ENCODE data around the gene TRAPPC12. TPM values are rescaled to one million over a fixed set of nuclear protein-coding genes. Genes with fewer than 3 reads are reported as not detected.
A peak's percentile ranks its signal among the peaks of the same experiment; 100 is the strongest.

Gene TRAPPC12
- total and polyA plus RNA-seq, 7 experiments from 2014 or later = 29.8 to 160 (median 104) TPM

DNA sequence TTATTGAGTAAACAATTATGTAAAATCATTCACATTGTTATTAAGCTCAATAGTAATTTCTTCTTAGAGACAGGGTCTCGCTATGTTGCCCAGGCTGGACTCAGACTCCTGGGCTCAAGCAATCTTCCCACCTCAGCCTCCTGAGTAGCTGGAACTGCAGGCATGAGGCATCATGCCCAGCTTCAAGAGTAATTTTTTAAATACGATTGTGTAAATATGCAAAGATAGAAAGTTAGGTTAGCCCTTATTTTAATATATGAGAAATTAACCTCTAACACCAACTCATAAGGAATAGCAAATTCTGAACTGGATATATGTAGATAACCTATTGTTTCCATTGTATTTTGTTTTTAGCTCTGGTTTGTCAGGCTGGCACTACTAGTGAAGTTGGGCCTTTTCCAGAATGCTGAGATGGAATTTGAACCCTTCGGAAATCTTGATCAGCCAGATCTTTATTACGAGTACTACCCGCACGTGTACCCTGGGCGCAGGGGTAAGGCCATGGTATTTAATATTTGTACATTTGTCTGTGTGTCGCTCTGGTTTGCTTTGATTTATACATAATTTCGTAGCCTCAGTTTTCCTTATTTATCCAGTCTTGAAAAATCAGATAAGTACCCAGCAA is 44.8 kb downstream of the TRAPPC12 start:
- no peaks in the 10 kb centered on the region for H3K4me1 ChIP-seq (ENCODE audit: control insufficient read depth in 2 of 2, insufficient read depth in 2 of 2, low read length in 2 of 2)
- POLR2A ChIA-PET = no interaction called here
- peak in 1 of 9 donors; percentile 5 for DNase-seq
- H3K36me3 ChIP-seq (ENCODE audit: control insufficient read depth in 2 of 3, insufficient read depth in 3 of 3, low read length in 3 of 3) = peaks cover 12 to 86% (median 12%) of the 10 kb centered on the region in 3 experiments
- no peaks in the 10 kb centered on the region for H3K9me3 ChIP-seq (ENCODE audit: control insufficient read depth in 2 of 3, low read length in 3 of 3)
- Mint-ChIP-seq H3K27me3 (no peaks in the 10 kb centered on the region), H3K4me1 (peaks cover 0 to 13% (median 5%) of the 10 kb centered on the region in 7 donors), H3K9me3 (no peaks in the 10 kb centered on the region), H3K27ac (peak overlapping the region in 3 of 9 donors; percentile 33 to 82 (median 80)), H3K4me3 (no peak overlapping the region), H3K36me3 (peaks cover 12 to 49% (median 13%) of the 10 kb centered on the region in 5 donors)
- intact Hi-C loops (cut with micrococcal nuclease) = loop anchor here (1.0 to 5.0 kb wide), 4 partner anchors 38 to 227 kb away; partner anchors contain the start of genes EIPR1 (in 1 of the 2) and TRAPPC12 (in 1 of the 2)
- CTCF ChIA-PET = interaction anchor here (0.6 to 2.8 kb wide), 12 partner anchors 9 to 227 kb away, joined by 3 to 28 read pairs (median 4); partner anchors contain the start of gene TRAPPC12
- no peak for ATAC-seq
- H3K27ac ChIP-seq (ENCODE audit: low read depth, low read length) = no peak overlapping the region
- H3K4me3 ChIP-seq (ENCODE audit: low read length) = no peak overlapping the region
- H3K27me3 ChIP-seq (ENCODE audit: control insufficient read depth in 2 of 2, insufficient read depth in 2 of 2, low read length in 2 of 2) = no peaks in the 10 kb centered on the region

DNA sequence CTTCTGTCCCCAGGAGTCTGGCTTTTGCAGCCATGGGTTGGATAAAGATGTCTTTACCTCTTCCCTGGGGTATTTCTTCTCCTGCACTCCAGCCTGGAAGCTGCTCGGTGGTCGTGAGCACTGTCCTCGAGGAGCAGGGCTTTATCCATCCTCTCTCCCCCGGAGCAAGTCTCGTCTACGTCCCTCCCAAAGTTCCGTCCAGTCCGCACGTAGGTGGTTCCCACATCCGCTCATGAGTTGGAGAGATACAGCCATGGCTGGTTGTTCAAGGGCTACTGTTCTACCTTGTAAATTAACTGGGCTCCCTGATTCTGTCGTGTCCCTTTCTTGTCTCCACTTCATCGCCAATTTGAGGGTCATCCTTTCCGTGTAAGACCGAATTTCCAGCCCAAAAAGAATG is 47.1 kb downstream of the TRAPPC12 start:
- DNase-seq (no peak), ATAC-seq (no peak)
- H3K27me3 Mint-ChIP-seq = no peaks in the 10 kb centered on the region
- peaks cover 0 to 13% (median 5%) of the 10 kb centered on the region in 7 donors for H3K4me1 Mint-ChIP-seq
- H3K4me3 Mint-ChIP-seq = no peak overlapping the region
- intact Hi-C loops (cut with micrococcal nuclease) = no loop called here
- H3K27ac Mint-ChIP-seq = no peak overlapping the region
- Histone ChIP-seq H3K27ac (ENCODE audit: low read depth, low read length) (no peak overlapping the region), H3K9me3 (ENCODE audit: control insufficient read depth in 2 of 3, low read length in 3 of 3) (no peaks in the 10 kb centered on the region), H3K4me3 (ENCODE audit: low read length) (no peak overlapping the region), H3K36me3 (ENCODE audit: control insufficient read depth in 2 of 3, insufficient read depth in 3 of 3, low read length in 3 of 3) (peaks cover 12 to 85% (median 12%) of the 10 kb centered on the region in 3 experiments), H3K27me3 (ENCODE audit: control insufficient read depth in 2 of 2, insufficient read depth in 2 of 2, low read length in 2 of 2) (no peaks in the 10 kb centered on the region), H3K4me1 (ENCODE audit: control insufficient read depth in 2 of 2, insufficient read depth in 2 of 2, low read length in 2 of 2) (no peaks in the 10 kb centered on the region)
- H3K9me3 Mint-ChIP-seq = no peaks in the 10 kb centered on the region
- ChIA-PET POLR2A (no interaction called here), CTCF (interaction anchor here (1.3 kb wide), 1 partner anchor 225 kb away, joined by 4 read pairs; no protein-coding TSS in a partner anchor)
- peaks cover 12 to 58% (median 19%) of the 10 kb centered on the region in 5 donors for H3K36me3 Mint-ChIP-seq

DNA sequence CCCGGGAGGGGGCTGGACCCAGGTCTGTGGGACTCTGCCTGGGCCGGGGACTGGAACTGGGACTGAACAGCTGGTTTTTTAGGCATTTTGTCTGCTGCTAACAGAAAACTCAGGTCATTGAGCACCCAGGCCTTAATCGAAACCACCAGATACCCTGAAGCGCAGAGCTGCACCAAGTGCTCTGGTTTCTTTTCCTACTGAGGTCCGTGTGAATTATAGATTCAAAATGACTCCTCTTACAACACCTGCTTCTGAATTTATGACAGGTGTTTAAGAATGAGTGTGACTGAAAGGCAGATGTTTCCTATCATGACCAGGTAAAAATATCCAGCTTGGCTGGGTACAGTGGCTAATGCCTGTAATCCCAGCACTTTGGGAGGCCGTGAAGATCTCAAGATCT is 47.8 kb downstream of the TRAPPC12 start:
- Histone ChIP-seq H3K36me3 (ENCODE audit: control insufficient read depth in 2 of 3, insufficient read depth in 3 of 3, low read length in 3 of 3) (peaks cover 12 to 86% (median 12%) of the 10 kb centered on the region in 3 experiments), H3K27me3 (ENCODE audit: control insufficient read depth in 2 of 2, insufficient read depth in 2 of 2, low read length in 2 of 2) (no peaks in the 10 kb centered on the region), H3K9me3 (ENCODE audit: control insufficient read depth in 2 of 3, low read length in 3 of 3) (no peaks in the 10 kb centered on the region), H3K4me1 (ENCODE audit: control insufficient read depth in 2 of 2, insufficient read depth in 2 of 2, low read length in 2 of 2) (no peaks in the 10 kb centered on the region), H3K27ac (ENCODE audit: low read depth, low read length) (no peak overlapping the region), H3K4me3 (ENCODE audit: low read length) (no peak overlapping the region)
- H3K9me3 Mint-ChIP-seq = no peaks in the 10 kb centered on the region
- ChIA-PET POLR2A (no interaction called here), CTCF (interaction anchor here (1.3 kb wide), 1 partner anchor 224 kb away, joined by 4 read pairs; no protein-coding TSS in a partner anchor)
- no peak for ATAC-seq
- peaks cover 0 to 13% (median 5%) of the 10 kb centered on the region in 7 donors for H3K4me1 Mint-ChIP-seq
- H3K36me3 Mint-ChIP-seq = peaks cover 12 to 61% (median 19%) of the 10 kb centered on the region in 5 donors
- no peak for DNase-seq
- H3K27me3 Mint-ChIP-seq = no peaks in the 10 kb centered on the region
- H3K4me3 Mint-ChIP-seq = no peak overlapping the region
- intact Hi-C loops (cut with micrococcal nuclease) = no loop called here
- no peak overlapping the region for H3K27ac Mint-ChIP-seq

DNA sequence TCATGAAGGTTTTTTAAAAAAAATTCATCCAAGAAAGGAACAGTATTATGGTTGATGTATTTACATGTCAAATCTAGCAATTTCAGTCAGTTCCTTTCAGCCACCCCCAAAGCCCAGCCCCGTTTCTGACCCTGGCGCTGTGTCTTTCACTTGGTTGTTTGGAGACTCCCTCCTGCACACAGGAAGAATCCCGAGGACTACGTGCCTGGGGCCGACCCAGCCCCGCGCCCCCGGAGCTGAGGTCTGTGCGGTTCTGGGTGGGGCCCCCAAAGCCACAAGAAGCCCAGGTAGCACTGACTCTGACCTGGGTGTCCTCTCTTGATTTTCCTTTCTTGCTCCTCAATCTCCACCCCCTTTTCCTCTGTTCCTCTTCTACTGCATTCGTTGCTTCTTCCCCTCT is 49.1 kb downstream of the TRAPPC12 start:
- no peaks in the 10 kb centered on the region for H3K9me3 ChIP-seq (ENCODE audit: control insufficient read depth in 2 of 3, low read length in 3 of 3)
- DNase-seq (no peak), ATAC-seq (no peak)
- intact Hi-C loops (cut with micrococcal nuclease) = no loop called here
- no peaks in the 10 kb centered on the region for H3K27me3 ChIP-seq (ENCODE audit: control insufficient read depth in 2 of 2, insufficient read depth in 2 of 2, low read length in 2 of 2)
- peaks cover 12 to 86% (median 12%) of the 10 kb centered on the region in 3 experiments for H3K36me3 ChIP-seq (ENCODE audit: control insufficient read depth in 2 of 3, insufficient read depth in 3 of 3, low read length in 3 of 3)
- no peaks in the 10 kb centered on the region for H3K27me3 Mint-ChIP-seq
- no peak overlapping the region for H3K4me3 Mint-ChIP-seq
- H3K4me1 ChIP-seq (ENCODE audit: control insufficient read depth in 2 of 2, insufficient read depth in 2 of 2, low read length in 2 of 2) = no peaks in the 10 kb centered on the region
- peaks cover 9 to 56% (median 15%) of the 10 kb centered on the region in 5 donors for H3K36me3 Mint-ChIP-seq
- H3K27ac ChIP-seq (ENCODE audit: low read depth, low read length) = no peak overlapping the region
- no peaks in the 10 kb centered on the region for H3K9me3 Mint-ChIP-seq
- H3K4me1 Mint-ChIP-seq = peaks cover 0 to 12% (median 5%) of the 10 kb centered on the region in 7 donors
- ChIA-PET CTCF (interaction anchor here (1.1 kb wide), 1 partner anchor 15 kb away, joined by 3 read pairs; no protein-coding TSS in a partner anchor), POLR2A (no interaction called here)
- peak overlapping the region in 2 of 9 donors; percentile 58 to 82 for H3K27ac Mint-ChIP-seq
- H3K4me3 ChIP-seq (ENCODE audit: low read length) = no peak overlapping the region

DNA sequence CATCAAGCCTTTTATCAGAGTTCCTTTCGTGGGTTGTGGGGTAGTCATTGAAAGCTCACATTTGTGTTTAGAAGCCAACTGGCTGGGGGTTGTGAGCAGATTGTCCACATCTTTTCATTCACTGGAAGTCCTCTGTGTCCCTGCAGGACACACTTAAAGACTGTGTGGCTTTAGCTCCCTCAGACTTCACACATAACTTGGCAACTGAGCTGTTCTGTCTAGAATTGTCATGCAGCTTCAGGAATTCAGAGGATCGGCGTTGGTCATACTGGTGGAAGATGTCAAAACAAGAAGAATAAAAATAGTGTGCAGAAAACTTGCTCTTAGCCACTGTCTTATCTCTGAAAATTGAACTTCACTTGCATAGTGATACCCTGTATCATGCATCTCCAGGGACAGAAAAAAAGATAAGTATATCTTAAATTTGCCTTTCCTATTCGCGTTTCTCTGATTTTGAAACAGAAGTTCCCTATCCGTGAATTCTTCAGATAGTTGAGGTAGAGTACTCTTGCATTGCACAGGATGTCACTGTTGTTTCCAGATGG is 49.6 kb downstream of the TRAPPC12 start:
- Histone ChIP-seq H3K36me3 (ENCODE audit: control insufficient read depth in 2 of 3, insufficient read depth in 3 of 3, low read length in 3 of 3) (peaks cover 12 to 85% (median 12%) of the 10 kb centered on the region in 3 experiments), H3K9me3 (ENCODE audit: control insufficient read depth in 2 of 3, low read length in 3 of 3) (no peaks in the 10 kb centered on the region), H3K27me3 (ENCODE audit: control insufficient read depth in 2 of 2, insufficient read depth in 2 of 2, low read length in 2 of 2) (no peaks in the 10 kb centered on the region), H3K4me1 (ENCODE audit: control insufficient read depth in 2 of 2, insufficient read depth in 2 of 2, low read length in 2 of 2) (no peaks in the 10 kb centered on the region), H3K27ac (ENCODE audit: low read depth, low read length) (no peak overlapping the region), H3K4me3 (ENCODE audit: low read length) (no peak overlapping the region)
- POLR2A ChIA-PET = no interaction called here
- DNase-seq (no peak), ATAC-seq (no peak)
- Mint-ChIP-seq H3K4me1 (peaks cover 0 to 7% (median 0%) of the 10 kb centered on the region in 7 donors), H3K27me3 (no peaks in the 10 kb centered on the region), H3K9me3 (no peaks in the 10 kb centered on the region), H3K27ac (peak overlapping the region in 3 of 9 donors; percentile 15 to 82 (median 58)), H3K4me3 (no peak overlapping the region), H3K36me3 (peaks cover 6 to 55% (median 10%) of the 10 kb centered on the region in 5 donors)
- CTCF ChIA-PET = interaction anchor here (1.1 kb wide), 1 partner anchor 15 kb away, joined by 3 read pairs; no protein-coding TSS in a partner anchor
- intact Hi-C loops (cut with micrococcal nuclease) = no loop called here

DNA sequence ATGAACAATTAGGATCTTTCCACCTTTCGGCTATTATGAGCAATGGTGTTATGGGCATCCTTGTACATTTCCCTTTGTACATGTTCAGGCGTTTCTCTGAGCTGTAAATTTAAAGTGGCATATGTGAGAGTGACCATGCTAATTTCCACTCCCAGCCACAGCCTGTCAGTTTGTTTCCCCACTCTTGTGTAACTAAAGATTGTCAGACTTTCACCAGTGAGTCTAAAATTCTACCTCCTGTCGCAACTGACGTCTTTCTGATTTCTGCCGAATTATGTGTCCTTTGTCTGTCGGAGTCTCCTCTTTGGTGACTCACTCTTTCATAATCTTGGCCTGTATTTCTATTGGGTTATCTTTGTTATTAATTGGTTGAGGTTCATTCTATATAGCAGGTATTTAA is 50.7 kb downstream of the TRAPPC12 start:
- POLR2A ChIA-PET = no interaction called here

More for the DNA sequence above, 50.7 kb downstream of the TRAPPC12 start:
- no peaks in the 10 kb centered on the region for H3K27me3 ChIP-seq (ENCODE audit: control insufficient read depth in 2 of 2, insufficient read depth in 2 of 2, low read length in 2 of 2)
- Mint-ChIP-seq H3K4me3 (no peak overlapping the region), H3K27me3 (no peaks in the 10 kb centered on the region), H3K4me1 (peaks cover 0 to 5% (median 0%) of the 10 kb centered on the region in 7 donors), H3K9me3 (no peaks in the 10 kb centered on the region), H3K27ac (peak overlapping the region in 1 of 9 donors; percentile 9), H3K36me3 (peaks cover 6 to 53% (median 11%) of the 10 kb centered on the region in 5 donors)
- no peak for ATAC-seq
- no peak overlapping the region for H3K4me3 ChIP-seq (ENCODE audit: low read length)
- intact Hi-C loops (cut with micrococcal nuclease) = no loop called here
- no peak overlapping the region for H3K27ac ChIP-seq (ENCODE audit: low read depth, low read length)
- DNase-seq = no peak
- no peaks in the 10 kb centered on the region for H3K4me1 ChIP-seq (ENCODE audit: control insufficient read depth in 2 of 2, insufficient read depth in 2 of 2, low read length in 2 of 2)
- H3K9me3 ChIP-seq (ENCODE audit: control insufficient read depth in 2 of 3, low read length in 3 of 3) = no peaks in the 10 kb centered on the region
- H3K36me3 ChIP-seq (ENCODE audit: control insufficient read depth in 2 of 3, insufficient read depth in 3 of 3, low read length in 3 of 3) = peaks cover 3 to 83% (median 4%) of the 10 kb centered on the region in 3 experiments
- CTCF ChIA-PET = no interaction called here

Data from naive thymus-derived CD4-positive, alpha-beta T cell (primary cell).